HG03095 (cell line): ENCODE measurements around the gene KCNK4.
A peak's percentile ranks its signal among the peaks of the same experiment; 100 is the strongest.

Experiments
- ATAC-seq: cut with Tn5 transposase; IDR thresholded peaks from one replicate; pipeline ENCODE4 v1.9.1; 2021; ENCODE audit warnings: moderate library complexity; ENCODE audit not compliant: unreplicated experiment

The KCNK4 gene

GRCh38 chr11:64268025-64268892 is 22.8 kb upstream of the KCNK4 start:
- no peak for ATAC-seq

DNA sequence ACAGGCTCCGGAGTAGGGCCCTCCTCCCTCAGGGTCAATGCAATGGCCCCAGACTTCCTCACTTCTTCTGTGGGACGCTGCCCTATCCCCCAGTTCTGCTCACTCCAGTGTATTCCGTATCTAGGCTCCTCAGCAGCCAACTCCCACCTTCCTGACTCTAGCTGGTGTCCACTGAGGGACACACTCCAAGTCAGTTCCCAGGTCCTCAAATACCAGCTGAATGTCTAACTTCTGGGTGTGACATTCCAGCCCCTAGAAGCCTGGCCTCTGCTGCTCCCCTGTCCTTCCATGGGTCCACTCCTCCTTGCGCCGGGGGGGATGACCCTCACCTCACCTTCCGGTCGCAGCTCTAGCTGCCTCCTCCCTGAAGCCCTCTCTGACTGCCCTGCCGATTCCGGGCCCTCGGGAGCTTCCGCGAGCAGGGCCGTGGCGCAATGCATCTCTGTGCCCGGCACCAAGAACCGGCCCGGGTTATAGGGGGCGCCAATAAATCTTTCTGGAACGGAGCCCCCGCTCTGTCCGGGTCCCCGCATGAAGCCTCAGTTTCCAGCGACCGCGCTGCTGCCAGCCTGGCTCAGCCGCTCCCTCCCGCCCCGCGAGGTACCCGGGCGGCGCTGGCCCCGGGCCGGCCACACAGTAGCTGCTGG is 22.1 kb upstream of the KCNK4 start:
- ATAC-seq, result peak; percentile 14

- peak; percentile 60 for ATAC-seq
These were observed 21.4 kb upstream of the KCNK4 start for GRCh38 chr11:64269540-64270220.

DNA sequence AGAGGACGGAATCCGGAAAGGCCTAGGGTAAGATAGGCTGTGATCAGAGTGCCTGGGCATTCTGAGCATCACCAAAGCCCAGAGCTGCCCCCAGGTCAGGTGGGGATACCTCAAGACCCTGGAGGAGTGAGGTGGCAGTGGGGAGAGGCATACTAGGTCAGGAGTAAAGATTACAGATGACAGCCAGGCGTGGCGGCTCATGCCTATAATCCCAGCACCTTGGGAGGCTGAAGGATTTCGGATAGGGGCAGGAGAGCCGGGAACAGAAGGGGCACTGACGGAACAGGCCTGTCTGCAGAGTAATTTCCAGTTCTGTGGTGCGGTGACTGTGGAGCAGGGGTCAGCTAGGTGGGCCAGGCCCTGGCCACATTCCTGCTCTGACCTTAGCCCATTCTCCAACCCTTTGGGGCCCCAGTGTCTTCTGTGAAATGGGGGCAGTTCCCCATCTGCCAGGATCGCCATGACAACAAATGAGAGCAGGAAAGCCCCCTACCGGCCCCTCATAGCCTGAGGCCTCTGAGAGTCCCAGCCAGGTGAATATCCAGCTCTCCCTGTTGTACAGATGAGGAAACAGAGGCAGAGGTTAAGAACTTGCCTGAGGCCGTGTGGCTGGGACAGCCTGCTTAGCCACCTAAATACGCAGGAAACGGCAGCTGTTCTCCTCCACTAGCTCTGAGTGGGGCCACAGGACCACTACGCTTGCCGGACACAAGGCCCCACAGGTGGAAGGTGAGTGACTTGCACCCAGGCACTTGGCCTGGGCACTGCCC is 15.9 kb upstream of the KCNK4 start:
- no peak for ATAC-seq

- no peak for ATAC-seq
These were observed 15.3 kb upstream of the KCNK4 start for GRCh38 chr11:64275841-64276240.

GRCh38 chr11:64276653-64277431 is 14.3 kb upstream of the KCNK4 start:
- ATAC-seq, result no peak

- ATAC-seq, result no peak
These were observed 12.4 kb upstream of the KCNK4 start for GRCh38 chr11:64278576-64279190.

- no peak for ATAC-seq
These were observed 8.9 kb upstream of the KCNK4 start for GRCh38 chr11:64281957-64282770.

DNA sequence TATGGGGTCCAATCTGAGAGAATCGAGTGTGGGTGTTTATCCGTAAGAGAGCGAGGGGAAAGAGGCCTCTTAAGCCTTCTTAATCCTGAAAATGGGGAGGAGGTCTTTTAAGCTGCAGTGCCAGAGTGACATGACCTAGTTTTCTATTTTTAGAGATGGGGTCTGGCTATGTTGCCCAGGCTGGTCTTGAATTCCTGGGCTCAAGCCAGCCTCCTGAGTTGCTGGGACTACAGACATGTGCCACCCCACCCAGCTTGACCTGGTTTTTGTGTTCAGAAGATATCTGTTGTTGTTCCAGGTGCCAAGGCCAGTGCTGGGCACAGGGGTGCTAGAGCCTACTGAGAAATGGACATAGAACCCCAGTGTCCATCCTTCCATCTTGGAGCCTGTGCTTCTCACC is 8.0 kb upstream of the KCNK4 start:
- ATAC-seq, result no peak

DNA sequence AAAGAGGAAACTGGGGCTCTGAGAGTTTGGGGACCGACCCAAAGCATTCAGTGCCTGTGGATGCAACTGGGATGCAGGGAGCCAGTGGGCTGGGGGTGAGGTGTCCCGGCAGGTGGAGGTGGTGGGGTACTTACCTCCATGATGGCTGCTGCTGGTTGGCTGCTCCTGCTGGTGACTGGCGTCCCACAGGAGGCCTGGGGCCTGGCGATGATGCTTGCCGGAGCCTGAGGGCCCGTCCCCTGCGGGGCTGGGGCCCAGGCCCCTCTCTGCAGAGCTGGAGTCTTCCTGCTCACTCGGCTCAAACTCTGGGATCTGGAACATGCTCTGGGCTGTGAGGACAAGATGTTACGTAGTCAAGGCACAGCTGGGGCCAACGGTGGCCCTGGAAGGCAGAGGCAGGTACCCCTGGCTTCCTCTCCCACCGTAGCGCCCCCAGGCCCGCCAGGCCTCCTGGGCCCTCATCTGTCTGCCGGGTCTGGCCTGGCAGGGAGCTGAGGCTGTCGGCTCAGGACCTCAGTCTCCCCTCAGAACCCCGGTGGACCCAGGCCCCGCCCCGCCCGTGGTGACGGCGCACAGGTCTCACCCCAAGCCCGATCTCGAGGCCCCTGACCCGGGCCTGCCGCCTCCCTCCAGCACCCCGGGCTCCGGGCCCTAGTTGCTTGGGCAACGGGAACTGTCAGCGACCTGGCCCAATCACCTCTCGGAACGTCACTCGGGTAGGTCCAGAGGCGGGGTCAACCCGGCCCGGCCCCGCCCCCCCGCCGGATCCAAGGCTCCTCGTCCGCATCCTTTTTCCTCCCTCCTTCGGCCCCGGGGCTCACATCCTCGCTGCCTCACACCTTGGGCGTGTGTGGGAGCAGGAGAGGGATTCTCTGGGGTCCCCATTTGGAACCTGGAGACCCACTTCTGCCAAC is 6.8 kb upstream of the KCNK4 start, which contains the start of gene BAD:
TSS of gene BAD (minus strand) at position 618 of the 914 bp plus-strand sequence. CDS start at position 321, 297 bp downstream.
- ATAC-seq, result peak; percentile 69

DNA sequence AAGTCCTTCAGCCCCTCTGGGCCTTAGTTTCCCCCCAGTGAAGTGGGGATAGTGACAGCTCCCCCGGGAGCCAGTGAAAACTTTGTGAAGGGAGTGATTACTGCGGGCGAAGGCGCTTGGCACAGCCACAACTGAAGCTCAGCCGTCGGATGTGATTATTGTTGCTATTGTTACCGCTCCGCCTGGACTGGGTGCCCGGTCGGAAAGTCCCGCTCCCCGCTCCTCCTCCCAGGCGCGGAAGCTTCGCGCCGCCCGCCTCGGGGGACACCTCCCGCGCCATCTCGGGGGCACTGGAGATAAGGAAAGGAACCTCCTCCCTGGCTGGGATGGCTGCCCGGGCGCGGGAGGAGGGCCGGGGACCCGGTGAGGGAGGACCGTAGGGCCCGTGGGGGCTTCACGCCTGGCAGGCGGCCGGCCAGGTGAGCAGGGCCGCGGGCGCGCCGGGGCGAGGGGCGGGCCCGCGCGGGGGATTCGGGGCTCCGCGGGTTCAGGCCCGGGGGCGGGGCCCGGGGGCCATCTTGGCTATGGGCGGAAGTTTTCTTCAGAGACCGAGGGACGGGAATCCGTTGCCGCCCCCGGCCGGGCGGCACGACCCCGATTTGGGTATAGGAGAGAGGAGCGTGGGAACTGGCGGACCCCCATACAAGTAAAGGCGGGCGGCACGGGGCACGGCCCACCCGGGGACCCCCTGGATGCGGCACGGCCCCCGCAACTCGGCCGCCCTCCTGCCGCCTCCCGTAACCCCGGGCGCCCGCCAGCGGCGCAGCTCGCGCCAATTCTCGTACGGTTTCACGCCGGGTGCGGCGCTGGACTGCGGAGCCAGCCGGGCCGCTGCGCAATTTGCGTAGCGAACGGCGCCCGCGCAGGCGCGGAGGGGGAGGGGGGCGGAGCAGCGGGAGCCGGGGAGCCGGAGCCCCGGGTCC is 5.9 kb upstream of the KCNK4 start, which contains the start of gene GPR137:
TSS of gene GPR137 (plus strand) at position 887 of the 923 bp plus-strand sequence. CDS start 677 bp downstream, outside the sequence.
- ATAC-seq, result peak; percentile 51

GRCh38 chr11:64285885-64286800 is 5.0 kb upstream of the KCNK4 start:
- ATAC-seq, result no peak

- no peak for ATAC-seq
These were observed 4.3 kb upstream of the KCNK4 start for GRCh38 chr11:64286801-64287159.

GRCh38 chr11:64287676-64288352 is 3.3 kb upstream of the KCNK4 start:
- ATAC-seq, result no peak

GRCh38 chr11:64288353-64288750 is 2.8 kb upstream of the KCNK4 start:
- ATAC-seq, result no peak
